Esophagus mucosa (tissue), 1 donor: Measurements from ENCODE around the gene IMP3. TPM values are rescaled to one million over a fixed set of nuclear protein-coding genes. Genes with fewer than 3 reads are reported as not detected.
"Not testable (repeated sequence)": the region's sequence is repeated elsewhere in the genome, so short reads cannot be mapped to it uniquely, and the experiment has no call there.

Source experiments
- ATAC-seq: fragments of 200-7000 bp; cut with Tn5 transposase; one replicate; pipeline ENCODE4 v1.9.1; 2020
- total RNA-seq: library from RNA; stranded (reverse); gene quantifications from one replicate; pipeline ENCODE4 v1.2.4, GENCODE V29; 2023
- donor health status: DM: yes; HTN: yes; CAD: no.

Gene IMP3, protein sequence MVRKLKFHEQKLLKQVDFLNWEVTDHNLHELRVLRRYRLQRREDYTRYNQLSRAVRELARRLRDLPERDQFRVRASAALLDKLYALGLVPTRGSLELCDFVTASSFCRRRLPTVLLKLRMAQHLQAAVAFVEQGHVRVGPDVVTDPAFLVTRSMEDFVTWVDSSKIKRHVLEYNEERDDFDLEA
- total RNA-seq, result 68.1 TPM

DNA sequence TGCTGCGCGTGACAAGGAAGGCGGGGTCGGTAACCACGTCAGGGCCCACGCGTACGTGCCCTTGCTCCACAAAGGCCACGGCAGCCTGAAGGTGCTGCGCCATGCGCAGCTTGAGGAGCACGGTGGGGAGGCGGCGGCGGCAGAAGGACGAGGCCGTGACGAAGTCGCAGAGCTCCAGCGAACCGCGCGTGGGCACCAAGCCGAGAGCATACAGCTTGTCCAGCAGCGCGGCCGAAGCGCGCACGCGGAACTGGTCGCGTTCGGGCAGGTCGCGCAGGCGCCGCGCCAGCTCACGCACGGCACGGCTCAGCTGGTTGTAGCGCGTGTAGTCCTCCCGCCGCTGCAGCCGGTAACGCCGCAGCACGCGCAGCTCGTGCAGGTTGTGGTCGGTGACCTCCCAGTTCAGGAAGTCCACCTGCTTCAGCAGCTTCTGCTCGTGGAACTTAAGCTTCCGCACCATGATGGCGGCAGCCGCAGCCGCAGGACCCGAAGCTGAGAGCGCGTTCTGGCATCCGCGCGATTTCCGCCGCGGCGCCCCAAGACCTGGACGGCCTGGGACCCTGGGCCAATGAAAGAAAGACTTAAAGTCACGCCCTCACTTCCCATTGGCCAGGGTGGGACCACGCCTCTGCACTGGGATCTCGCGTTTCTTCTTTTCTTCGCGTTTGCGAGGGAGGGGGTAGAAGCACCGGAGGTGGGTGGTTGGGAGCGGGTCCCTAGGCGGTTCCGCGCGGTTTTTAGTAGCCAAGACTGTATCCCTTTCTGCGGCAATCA, at the start of gene IMP3:
Gene IMP3 (minus strand): TSS at position 516 of the 774 bp plus-strand sequence. CDS start 56 bp downstream, at position 460.
- ATAC-seq, result peak; percentile 94

GRCh38 chr15:75689429-75689828, 49.4 kb upstream of the IMP3 start:
- not testable (repeated sequence) for ATAC-seq

GRCh38 chr15:75688831-75689230, 48.8 kb upstream of the IMP3 start:
- no peak for ATAC-seq

GRCh38 chr15:75688278-75688557, 48.2 kb upstream of the IMP3 start:
- no peak for ATAC-seq

DNA sequence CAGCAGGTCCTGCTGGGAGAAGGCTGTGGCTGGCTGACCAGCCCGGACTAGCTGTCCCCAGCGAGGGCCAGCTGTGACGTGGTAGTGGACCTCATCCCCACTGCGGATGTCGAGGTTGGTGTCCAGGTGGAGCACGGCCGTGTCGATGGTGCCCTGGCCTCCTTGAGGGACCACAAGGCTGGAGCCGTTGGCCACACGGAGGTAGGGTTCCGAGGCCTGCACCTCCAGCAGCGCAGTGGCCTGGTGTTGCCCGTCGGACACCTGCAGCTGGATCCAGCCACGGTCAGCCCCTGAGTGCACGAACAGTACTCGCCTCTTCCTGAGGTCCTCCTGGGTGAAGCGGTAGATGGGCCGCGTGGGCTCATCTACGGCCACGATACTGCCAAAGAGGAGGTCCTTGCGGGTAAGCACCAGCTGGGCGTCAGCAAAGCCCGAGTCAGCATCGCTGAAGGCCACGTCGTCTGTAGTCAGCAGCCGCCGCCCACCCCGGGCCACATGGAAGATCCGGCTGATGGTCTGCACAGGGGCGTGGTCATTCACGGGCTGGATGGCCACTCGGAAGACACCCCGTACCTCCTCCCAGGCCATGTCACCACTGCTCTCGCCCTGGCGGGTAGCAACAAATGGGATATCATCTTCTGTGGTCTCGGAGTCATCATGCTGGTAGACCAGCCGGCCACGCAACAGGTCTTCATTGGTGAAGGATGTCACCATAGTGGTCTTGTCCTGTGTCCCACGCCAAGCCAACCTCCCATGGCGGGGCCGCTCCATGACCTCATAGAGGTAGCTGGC, 47.7 kb upstream of the IMP3 start:
- ATAC-seq, result no peak

DNA sequence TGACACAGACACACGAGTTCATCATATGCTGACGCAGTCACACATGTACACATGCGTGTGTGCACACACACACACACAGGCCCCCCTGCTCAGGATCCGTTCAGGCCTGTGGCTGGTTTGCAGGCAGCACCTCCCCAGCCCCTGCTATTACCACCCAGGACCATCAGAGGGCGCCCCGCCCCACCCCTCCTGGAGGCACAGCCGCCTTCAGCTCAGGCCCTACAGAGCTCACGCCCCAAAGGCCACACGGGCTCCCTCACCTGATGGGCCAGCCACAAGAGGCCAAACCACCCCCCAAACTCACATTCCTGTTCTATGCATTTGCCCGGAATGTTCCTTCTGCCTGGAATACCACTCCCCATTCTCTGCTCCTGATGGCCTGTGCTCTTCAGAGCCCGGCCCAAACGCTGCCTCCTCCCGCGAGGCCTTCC, 46.2 kb upstream of the IMP3 start:
- peak; percentile 79 for ATAC-seq

DNA sequence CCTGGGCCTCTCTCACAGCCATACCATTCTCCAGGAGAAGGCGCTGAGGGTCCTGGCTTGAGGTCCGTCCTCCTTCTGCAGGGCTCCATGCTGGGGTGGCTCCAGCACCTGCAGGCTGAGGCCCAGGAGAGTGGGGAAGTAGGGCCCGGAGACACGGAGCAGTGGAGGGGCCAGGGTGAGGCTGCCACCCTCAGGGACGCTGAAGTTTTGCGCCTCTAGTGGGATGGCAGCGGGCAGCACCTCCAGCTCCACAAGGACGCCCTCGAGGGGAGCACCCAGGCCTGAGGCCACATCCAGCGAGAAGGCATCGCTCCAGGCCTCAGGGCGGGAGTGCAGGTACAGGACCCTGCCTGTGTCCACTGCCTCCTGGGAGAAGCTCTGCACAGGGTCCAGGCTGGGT, 45.2 kb upstream of the IMP3 start:
- ATAC-seq, result no peak

DNA sequence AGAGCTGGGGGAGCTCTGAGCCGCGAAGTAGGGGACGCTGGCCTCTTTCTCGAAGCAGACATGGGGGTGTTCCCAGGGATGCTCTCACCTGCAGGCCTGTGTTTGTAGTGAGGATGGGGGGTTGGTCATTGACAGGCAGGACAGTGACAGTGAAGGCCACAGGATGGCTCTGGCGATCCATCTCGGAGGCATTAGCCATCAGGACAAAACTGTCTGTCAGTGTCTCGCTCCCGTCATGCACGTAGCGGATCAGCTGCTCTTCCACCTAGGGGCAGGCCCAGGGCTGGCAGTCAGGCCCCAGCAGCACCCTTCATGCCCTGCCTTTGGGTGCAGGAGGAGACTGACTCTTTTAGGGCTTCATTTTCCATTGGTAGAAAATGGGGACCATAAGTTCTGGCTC, 44.6 kb upstream of the IMP3 start:
- no peak for ATAC-seq

GRCh38 chr15:75683646-75684312, 43.8 kb upstream of the IMP3 start:
- peak; percentile 62 for ATAC-seq

- no peak for ATAC-seq
Measured at GRCh38 chr15:75682181-75683135, 42.4 kb upstream of the IMP3 start.

DNA sequence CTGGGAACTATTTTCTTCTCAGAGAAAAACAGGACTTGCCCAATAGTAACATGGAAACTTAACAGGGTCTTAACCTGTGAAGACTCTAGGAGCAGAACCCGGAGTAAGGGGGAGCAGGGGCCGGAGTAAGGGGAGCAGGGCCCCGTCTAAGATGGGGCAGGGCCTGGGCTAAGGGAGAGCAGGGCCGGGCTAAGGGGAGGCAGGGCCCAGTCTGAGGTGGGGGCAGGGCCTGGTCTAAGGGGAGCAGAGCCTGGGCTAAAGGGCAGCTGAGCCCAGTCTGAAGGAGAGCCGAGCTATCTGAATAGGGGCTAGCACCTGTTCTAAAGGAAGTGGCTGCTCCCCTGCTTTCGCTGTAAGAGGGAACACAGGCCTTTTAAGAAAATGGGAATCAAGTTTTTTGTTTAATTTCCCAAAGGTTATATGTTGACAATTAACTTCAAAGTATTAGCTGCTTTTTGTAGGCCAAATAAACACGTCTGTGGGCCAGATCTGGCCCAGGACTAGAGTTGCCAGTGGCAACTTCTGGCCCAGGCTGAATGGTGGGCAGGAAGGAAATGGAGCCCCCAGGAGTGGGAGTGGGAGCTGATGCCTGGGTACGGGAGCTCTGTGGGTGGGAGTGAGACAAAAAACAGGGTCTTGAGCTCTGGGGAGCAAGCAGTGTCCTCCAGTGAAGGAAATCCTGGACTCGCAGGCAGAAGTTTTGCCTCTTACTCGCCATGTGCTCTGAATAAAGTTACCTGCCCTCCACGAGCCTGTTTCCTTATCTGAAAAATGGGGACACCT, 40.2 kb upstream of the IMP3 start:
- ATAC-seq, result no peak

DNA sequence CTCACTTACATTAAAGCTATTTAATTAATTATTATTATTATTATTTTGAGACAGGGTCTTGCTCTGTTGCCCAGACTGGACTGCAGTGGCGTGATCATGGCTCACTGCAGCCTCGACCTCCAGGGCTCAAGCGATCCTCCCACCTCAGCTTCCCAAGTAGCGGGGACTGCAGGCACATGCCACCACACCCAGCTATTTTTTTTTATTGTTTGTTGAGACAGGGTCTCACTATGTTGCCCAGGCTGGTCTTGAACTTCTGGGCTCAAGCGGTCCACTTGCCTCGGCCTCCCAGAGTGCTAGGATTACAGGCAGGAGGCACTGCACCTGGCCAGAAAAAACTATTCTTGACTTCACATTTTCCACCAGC, 38.3 kb upstream of the IMP3 start:
- ATAC-seq, result not testable (repeated sequence)

GRCh38 chr15:75677465-75678323, 37.7 kb upstream of the IMP3 start:
- ATAC-seq, result no peak

GRCh38 chr15:75676688-75677464, 36.9 kb upstream of the IMP3 start:
- ATAC-seq, result no peak

- no peak for ATAC-seq
Measured at GRCh38 chr15:75675579-75676404, 35.8 kb upstream of the IMP3 start.

GRCh38 chr15:75674366-75674765, 34.3 kb upstream of the IMP3 start:
- no peak for ATAC-seq

DNA sequence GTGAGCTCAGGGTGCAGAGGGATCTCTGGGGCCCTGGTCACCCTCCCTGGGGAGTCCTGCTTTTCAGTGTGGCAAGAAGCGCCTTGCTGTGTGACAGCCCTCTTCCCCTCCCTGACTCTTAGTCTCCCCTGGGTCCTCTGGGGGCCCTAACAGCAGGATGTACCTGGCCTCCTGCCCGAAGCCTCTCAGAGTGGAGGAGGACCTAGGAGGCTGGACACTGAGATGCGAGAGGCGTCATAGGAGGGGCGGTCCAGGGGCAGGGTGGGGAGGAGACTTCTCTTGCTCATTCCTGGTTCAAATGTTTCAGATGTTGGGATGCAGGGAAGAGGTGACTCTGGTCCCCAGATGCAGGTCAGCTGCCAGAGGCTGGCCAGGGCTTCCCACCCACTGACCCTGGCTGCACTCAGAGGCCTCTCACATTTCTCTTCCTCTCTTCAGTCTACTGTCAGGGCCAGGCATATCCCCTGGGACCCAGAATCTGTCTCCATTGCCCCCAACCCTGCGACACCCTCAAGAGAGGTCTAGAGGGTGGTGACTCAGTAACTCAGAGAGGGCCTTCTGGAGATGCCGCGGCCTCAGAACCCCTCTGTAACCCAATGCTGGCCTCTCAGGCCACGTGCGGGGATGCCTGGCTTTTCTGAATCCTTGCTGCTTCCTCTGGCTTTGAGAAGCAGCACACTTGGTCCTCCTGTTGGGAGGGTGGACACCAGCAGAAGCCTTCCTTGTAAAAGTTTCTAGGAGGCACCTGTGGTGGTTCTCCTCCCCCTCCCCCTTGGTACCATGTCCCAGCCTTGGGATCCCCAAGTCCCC, 33.6 kb upstream of the IMP3 start:
- no peak for ATAC-seq
